ENCODE data around the gene HIVEP1.

Gene HIVEP1

GRCh38 chr6:12022481-12022880 is 10.4 kb downstream of the HIVEP1 start:
- TF ChIP-seq, protein P1, sequence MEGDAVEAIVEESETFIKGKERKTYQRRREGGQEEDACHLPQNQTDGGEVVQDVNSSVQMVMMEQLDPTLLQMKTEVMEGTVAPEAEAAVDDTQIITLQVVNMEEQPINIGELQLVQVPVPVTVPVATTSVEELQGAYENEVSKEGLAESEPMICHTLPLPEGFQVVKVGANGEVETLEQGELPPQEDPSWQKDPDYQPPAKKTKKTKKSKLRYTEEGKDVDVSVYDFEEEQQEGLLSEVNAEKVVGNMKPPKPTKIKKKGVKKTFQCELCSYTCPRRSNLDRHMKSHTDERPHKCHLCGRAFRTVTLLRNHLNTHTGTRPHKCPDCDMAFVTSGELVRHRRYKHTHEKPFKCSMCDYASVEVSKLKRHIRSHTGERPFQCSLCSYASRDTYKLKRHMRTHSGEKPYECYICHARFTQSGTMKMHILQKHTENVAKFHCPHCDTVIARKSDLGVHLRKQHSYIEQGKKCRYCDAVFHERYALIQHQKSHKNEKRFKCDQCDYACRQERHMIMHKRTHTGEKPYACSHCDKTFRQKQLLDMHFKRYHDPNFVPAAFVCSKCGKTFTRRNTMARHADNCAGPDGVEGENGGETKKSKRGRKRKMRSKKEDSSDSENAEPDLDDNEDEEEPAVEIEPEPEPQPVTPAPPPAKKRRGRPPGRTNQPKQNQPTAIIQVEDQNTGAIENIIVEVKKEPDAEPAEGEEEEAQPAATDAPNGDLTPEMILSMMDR (IDR thresholded peaks at IDR 0.05), result no peak

- TF ChIP-seq, protein P1 (IDR thresholded peaks at IDR 0.05), result no peak
Measured at GRCh38 chr6:12022953-12023388, 10.9 kb downstream of the HIVEP1 start.

DNA sequence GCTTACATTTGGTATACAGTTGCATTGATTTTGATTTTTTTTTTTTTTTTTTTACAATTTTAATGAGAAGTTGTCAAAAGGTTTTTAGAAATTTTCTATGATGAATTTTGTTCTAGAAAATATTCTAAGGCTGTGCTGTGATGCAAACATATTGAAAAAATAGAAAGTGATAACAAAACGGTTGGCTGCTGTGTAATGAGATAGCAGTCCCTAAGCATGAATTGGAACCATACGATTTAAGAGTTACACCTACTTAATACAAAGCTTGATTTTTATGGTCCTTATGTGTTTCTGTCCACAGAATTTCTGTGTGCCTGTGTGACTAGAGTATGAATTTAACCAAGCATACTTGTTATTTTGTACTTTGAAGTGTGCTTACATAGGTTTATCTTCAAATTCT is 12.1 kb downstream of the HIVEP1 start:
- TF ChIP-seq, protein P1 (IDR thresholded peaks at IDR 0.05), result no peak

DNA sequence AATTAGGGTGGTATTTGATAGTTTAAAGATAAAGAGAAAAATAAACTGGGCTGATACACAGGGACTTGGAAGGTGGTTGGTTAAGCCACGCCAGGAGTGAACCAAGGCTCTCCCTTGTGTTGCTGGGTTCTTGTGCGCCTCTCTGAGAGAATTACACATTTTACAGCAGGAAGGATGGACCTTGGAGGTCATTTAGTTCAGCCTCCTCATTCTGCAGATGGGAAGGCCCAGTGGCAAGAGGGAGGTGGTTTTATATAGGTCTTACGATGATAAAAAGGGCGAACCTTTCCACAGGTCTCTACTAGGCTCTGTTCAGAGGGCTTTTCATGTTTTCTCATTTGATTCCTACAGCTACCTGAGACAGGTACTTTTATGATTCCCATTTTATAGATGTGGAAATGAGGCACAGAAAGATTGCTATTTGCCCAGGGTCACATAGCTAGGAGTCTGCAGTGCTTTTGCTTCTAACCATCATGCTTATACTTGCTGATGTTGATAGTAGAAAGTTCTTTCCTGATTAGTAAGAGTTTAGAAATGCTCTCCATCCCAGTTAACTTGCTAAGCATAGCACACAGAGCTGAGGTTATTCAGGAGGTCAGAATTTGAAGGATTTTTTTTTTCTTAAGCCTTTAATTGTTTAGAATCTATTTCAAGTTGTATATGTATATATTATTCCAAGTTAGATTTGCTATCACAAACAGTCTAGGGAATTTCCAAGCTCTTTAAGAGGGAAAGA is 12.8 kb downstream of the HIVEP1 start:
- TF ChIP-seq, protein P1 (IDR thresholded peaks at IDR 0.05), result no peak

DNA sequence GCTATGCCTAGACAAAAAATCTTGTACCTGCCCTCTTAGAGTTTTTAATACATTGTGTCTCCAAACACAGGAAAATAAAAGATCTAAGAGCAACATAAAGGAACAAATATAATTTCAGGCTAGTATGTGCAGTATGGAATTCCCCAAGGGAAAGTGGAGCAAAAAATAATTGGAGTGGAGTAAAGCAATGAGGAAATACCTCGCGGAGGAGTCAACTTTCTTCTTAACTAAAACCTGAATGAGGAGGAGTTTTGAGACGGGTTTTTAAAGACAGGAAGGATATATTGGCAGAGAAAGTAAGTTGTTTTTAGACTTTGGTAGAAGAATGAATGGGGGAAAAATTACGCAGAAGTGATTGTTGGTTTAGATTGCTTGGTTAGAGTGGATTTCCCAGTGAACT is 14.0 kb downstream of the HIVEP1 start:
- TF ChIP-seq, protein P1 (IDR thresholded peaks at IDR 0.05), result no peak

GRCh38 chr6:12026833-12027232 is 14.7 kb downstream of the HIVEP1 start:
- TF ChIP-seq, protein P1 (IDR thresholded peaks at IDR 0.05), result no peak

DNA sequence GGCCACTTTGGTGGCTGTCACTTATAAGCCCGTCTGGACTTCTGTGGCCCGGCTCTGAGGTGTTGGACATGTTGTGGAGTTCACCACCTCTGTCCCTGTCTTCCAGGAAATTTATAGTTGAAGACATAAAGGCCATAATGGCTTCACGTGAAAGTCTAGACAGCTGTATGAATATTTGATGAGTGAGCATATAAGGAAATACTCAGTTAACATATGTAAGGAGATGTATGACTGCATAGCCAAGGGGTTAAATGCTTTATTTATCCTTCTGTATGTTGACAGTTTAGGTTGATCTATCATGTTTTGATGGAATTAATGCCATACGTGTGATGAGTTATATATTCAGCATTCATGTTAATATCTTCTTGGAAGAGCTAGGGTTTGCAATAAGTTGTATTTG is 16.1 kb downstream of the HIVEP1 start:
- TF ChIP-seq, protein P1 (IDR thresholded peaks at IDR 0.05), result no peak
